Small intestine (tissue), 7 donors: ENCODE results near the gene LNX2. TPM values are rescaled to one million over a fixed set of nuclear protein-coding genes. Genes with fewer than 3 reads are reported as not detected.
A peak's percentile ranks its signal among the peaks of the same experiment; 100 is the strongest.

Source experiments
- DNase-seq, 2 donors: peaks; one replicate each; pipeline versions ENCODE4 v3.0.0 to v3.0.0-alpha.2; 2013
- FAIRE-seq: peaks from 2 replicates; lab custom pipeline; 2012; peaks lifted over from hg19 to GRCh38; lab: Jason Lieb, UNC
- H3K27ac ChIP-seq, 3 donors: one replicate each; pipeline ENCODE4 v1.5.1; 2013; ENCODE audit warnings: low read length in 2 of 3, mild to moderate bottlenecking in 2 of 3, control low read depth in 1 of 3, inconsistent platforms in 1 of 3, low read depth in 1 of 3, moderate library complexity in 1 of 3
- H3K27me3 ChIP-seq, 3 donors: one replicate each; pipeline ENCODE4 v1.6.1; 2013; ENCODE audit warnings: low read length in 3 of 3, inconsistent platforms in 1 of 3; ENCODE audit not compliant: control insufficient read depth in 3 of 3, insufficient read depth in 3 of 3
- H3K36me3 ChIP-seq, 3 donors: one replicate each; pipeline ENCODE4 v1.6.1; 2013; ENCODE audit warnings: low read length in 3 of 3, inconsistent platforms in 1 of 3, low read depth in 1 of 3, mild to moderate bottlenecking in 1 of 3, moderate library complexity in 1 of 3; ENCODE audit not compliant: control insufficient read depth in 3 of 3, insufficient read depth in 2 of 3
- H3K4me1 ChIP-seq, 3 donors: one replicate each; pipeline ENCODE4 v1.6.1; 2013; ENCODE audit warnings: low read length in 2 of 3, inconsistent platforms in 1 of 3, low read depth in 1 of 3, mild to moderate bottlenecking in 1 of 3, moderate library complexity in 1 of 3; ENCODE audit not compliant: control insufficient read depth in 3 of 3, insufficient read depth in 2 of 3
- H3K4me3 ChIP-seq, 3 donors: one replicate each; pipeline ENCODE4 v1.5.1; 2013; ENCODE audit warnings: low read length in 3 of 3, control low read depth in 1 of 3, inconsistent platforms in 1 of 3, low read depth in 1 of 3, mild to moderate bottlenecking in 1 of 3, moderate library complexity in 1 of 3
- H3K9me3 ChIP-seq, 2 donors: one replicate each; pipeline ENCODE4 v1.6.1; 2013; ENCODE audit warnings: low read depth in 1 of 2, low read length in 1 of 2; ENCODE audit not compliant: control insufficient read depth in 2 of 2, insufficient read depth in 1 of 2
- WGBS, 3 donors: extraction: QIAGEN DNeasy Blood & Tissue Kit; methylation state at CpG; one replicate each; pipeline ENCODE4 v1.1.7; 2013; 5-methylcytosine and 5-hydroxymethylcytosine counted together
- polyA plus RNA-seq, 4 donors: library from polyadenylated mRNA; stranded (reverse) in 3 of 4; unstranded in 1 of 4; fragments of 200-250 nt in 3 of 4; fragments of 120-200 nt in 1 of 4; gene quantifications; one replicate each; pipeline versions ENCODE4 v1.2.1 to v1.2.3, GENCODE V29; 2013
- donor health status: healthy with polysubstance abuse.
- donor health status: control.
- donor health status: control.
- donor health status: Bipolar disorder and iron deficiency.
- donor health status: healthy.

Gene LNX2
- polyA plus RNA-seq, 4 donors: 9.6 to 26.2 (median 18.2) TPM

DNA sequence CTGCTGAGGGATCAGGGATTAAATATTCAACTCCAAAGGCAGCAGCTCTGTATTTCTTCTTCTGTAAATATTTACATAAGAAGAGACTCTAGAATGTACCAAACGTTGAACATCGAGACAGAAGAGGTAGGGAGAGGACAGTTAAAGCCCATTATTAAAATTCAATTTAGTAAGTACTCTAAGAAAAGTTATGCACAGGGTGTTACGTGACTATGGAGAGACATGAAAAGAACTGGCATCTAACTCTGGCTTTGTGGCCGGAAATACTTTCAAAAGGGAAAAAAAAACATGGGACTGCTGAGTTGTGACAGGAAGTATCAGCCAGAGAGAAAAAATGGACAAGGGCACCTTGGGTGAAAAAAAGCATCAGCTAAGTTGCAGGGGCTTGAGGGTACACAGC, 36.7 kb downstream of the LNX2 start:
- no peak for DNase-seq
- Histone ChIP-seq H3K9me3 (no peaks in the 10 kb centered on the region), H3K4me1 (peaks cover 2 to 5% (median 4%) of the 10 kb centered on the region in 3 donors), H3K4me3 (no peak overlapping the region), H3K27me3 (no peaks in the 10 kb centered on the region), H3K27ac (no peak overlapping the region), H3K36me3 (peaks cover 0 to 4% (median 3%) of the 10 kb centered on the region in 3 donors)
- FAIRE-seq: no peak
- WGBS, 3 donors: 35 to 56% (median 52%) methylated on average over 4 of the region's 4 CpGs

DNA sequence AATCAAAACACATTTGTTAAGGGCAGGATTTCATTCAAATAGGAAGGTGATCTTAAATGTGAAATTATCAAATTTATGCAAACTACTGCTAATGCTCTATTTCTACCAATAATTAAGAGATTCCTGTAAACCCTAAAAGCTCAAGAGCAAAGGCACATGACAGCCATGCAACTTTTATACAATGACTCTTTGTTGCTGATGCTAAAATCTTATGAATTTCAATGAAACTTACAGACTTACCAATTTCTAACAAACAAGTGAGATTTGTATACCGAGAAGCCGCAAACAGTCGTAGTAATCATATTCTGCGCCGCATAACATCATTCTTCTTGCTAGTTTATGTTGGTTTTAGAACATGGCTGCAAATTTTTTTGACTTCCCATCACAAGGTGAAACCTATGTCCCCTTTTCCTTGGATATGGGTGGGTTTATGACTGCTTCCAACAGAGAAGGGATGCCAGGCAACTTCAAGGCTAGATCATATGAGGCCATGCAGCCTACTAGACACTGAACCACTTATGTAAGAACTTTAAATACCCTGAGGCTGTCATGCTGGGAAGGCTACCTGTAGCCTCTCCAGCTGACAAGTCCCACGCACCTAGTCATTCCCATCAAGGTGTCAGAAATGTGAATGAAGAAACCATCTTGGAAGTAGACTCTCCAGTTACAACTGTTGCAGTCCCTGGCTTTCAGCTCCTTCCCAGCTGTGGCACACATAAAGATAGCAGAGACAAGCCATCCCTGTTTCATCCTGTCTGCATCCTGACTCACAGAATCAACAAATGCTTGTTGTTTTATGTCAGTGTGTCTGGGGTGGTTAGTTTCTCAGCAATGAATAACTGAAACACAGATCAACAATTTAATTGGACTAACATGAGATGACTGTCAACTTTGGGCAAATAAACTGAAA, 42.0 kb downstream of the LNX2 start:
- Histone ChIP-seq H3K9me3 (no peaks in the 10 kb centered on the region), H3K4me1 (peaks cover 0 to 1% (median under 1%) of the 10 kb centered on the region in 3 donors), H3K27me3 (no peaks in the 10 kb centered on the region), H3K36me3 (peaks cover 0 to 11% (median 7%) of the 10 kb centered on the region in 3 donors), H3K4me3 (no peak overlapping the region), H3K27ac (no peak overlapping the region)
- FAIRE-seq: no peak
- WGBS, 3 donors: 94 to 98% (median 98%) methylated on average over 6 of the region's 6 CpGs
- no peak for DNase-seq

DNA sequence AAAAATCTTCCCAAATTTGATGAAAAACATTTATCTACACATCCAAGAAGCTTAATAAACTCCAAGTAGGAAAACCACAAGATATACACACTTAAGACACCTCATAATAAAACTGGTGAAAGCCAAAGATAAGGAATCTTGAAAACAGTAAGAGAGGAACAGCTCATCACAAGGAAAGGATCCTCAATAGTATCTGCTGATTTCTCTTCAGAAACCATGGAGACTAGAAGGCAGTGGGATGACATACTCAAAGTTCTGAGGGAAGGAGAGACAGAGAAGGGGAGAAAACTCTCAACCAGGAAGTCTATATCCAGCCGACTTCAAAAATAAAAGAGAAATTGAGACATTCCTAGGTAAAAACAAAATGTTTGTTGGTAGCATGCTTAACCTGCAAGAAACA, 45.7 kb downstream of the LNX2 start:
- no peaks in the 10 kb centered on the region for H3K9me3 ChIP-seq
- no peak for DNase-seq
- no peak overlapping the region for H3K27ac ChIP-seq
- no peaks in the 10 kb centered on the region for H3K27me3 ChIP-seq
- H3K4me3 ChIP-seq: no peak overlapping the region
- 94 to 97% (median 96%) methylated on average over 1 of the region's 1 CpG for WGBS, 3 donors
- peaks cover 0 to 3% (median 3%) of the 10 kb centered on the region in 3 donors for H3K4me1 ChIP-seq
- peaks cover 0 to 10% (median 10%) of the 10 kb centered on the region in 3 donors for H3K36me3 ChIP-seq
- FAIRE-seq: no peak

DNA sequence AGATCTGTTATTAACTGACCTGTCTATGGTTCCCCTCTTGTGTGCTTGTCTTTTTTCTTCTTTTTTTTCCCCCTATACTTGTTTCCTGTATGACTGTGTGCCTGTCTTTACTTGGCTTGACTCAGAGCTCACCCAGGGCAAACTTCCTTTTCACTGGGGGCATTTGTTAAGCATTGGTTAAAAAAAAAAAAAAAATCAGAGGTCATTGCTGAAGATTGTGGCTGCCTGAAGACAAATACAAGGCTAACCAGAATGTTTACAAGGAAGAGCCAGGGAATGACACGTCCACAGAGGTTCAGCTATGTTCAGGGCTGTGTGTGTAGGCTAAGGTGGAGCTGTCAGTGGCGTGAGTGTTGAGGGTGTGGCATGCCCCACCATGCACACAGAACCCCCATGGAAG, 47.1 kb downstream of the LNX2 start:
- H3K27ac ChIP-seq: no peak overlapping the region
- FAIRE-seq: no peak
- no peaks in the 10 kb centered on the region for H3K27me3 ChIP-seq
- peaks cover 0 to 3% (median 3%) of the 10 kb centered on the region in 3 donors for H3K4me1 ChIP-seq
- H3K9me3 ChIP-seq: no peaks in the 10 kb centered on the region
- no peak overlapping the region for H3K4me3 ChIP-seq
- no peak for DNase-seq
- 69 to 74% (median 71%) methylated on average over 2 of the region's 2 CpGs for WGBS, 3 donors
- peaks cover 3 to 10% (median 9%) of the 10 kb centered on the region in 3 donors for H3K36me3 ChIP-seq

DNA sequence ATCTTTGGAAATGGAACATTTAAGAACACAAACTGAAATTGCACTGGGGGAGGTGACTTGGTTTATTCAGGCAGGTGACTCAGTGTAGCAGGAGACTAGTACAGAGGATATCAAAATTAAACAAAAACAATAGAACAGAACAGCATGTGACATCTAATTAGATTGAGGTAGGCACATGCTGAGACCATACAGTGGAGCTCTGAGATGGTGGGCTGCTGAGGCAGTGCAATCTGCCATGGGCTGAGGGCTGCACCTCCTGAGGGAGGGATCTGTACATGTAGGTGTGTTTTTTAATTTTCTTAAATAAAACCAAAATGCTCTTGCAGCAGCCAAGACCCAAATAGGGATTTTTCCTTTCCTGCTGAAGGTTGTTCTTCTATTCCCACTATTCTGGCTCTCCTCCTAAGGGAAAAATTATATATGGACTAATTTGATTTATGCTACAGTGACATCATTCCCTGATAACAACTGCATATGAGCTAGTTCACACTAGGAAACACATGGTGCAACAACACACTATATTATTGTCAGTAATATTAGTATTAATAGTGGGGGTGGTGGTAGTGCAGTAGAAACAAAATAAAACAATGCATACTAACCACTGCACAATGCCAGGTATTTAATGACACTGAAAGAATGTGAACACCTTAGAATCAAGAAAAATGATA, 48.0 kb downstream of the LNX2 start:
- H3K4me1 ChIP-seq: peaks cover 0 to 3% (median 3%) of the 10 kb centered on the region in 3 donors
- H3K4me3 ChIP-seq: no peak overlapping the region
- peak overlapping the region in 1 of 3 donors; percentile 41 for H3K27ac ChIP-seq
- no peaks in the 10 kb centered on the region for H3K27me3 ChIP-seq
- DNase-seq: no peak
- H3K36me3 ChIP-seq: peaks cover 3 to 14% (median 13%) of the 10 kb centered on the region in 3 donors
- H3K9me3 ChIP-seq: no peaks in the 10 kb centered on the region
- FAIRE-seq: no peak

DNA sequence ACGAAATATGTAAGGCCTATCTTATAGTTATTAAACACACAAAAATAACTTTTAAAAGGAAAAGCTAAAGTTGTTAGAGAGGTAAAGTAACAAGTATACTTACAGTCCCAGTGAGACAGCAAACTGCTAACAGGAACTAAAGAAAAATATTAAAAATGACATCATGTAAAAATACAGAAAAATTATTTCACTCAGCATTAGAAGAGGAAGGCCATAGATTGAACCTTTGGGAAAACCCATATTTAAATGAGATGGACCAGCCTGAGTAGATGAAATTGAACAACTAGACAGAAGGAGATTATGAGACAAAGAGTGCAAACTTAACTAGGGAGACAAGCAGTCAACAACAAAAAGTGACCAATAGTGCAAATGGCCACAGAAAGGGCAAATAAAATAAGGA, 49.4 kb downstream of the LNX2 start:
- H3K36me3 ChIP-seq: peaks cover 5 to 22% (median 11%) of the 10 kb centered on the region in 3 donors
- no peaks in the 10 kb centered on the region for H3K9me3 ChIP-seq
- no peak overlapping the region for H3K27ac ChIP-seq
- DNase-seq (no peak), FAIRE-seq (no peak)
- WGBS, 3 donors: 75 to 91% (median 80%) methylated on average over 1 of the region's 1 CpG
- no peaks in the 10 kb centered on the region for H3K27me3 ChIP-seq
- no peak overlapping the region for H3K4me3 ChIP-seq
- H3K4me1 ChIP-seq: peaks cover 0 to 3% (median 3%) of the 10 kb centered on the region in 3 donors

DNA sequence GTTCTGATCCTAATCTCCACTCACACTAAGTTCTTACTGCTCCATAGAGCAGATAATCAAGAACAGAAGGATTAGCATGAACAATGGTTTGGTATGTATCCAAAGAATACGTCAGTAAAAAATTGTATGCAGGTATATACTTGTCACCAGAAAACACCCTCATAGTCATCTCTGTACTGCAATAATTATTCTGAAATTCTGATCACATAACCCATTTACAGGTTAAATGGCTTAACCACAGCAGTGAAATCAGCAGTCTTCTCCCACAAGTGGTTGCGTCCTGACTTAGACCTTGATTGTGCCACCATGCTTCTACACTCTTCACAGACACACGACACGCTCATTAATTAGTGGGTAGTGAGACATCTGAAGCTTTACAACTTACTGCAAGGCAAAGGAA, 50.9 kb downstream of the LNX2 start:
- H3K9me3 ChIP-seq: no peaks in the 10 kb centered on the region
- 86 to 93% (median 90%) methylated on average over 4 of the region's 4 CpGs for WGBS, 3 donors
- H3K27ac ChIP-seq: no peak overlapping the region
- peaks cover 0 to 3% (median 3%) of the 10 kb centered on the region in 3 donors for H3K4me1 ChIP-seq
- no peak for FAIRE-seq
- peaks cover 5 to 17% (median 11%) of the 10 kb centered on the region in 3 donors for H3K36me3 ChIP-seq
- H3K27me3 ChIP-seq: no peaks in the 10 kb centered on the region
- no peak overlapping the region for H3K4me3 ChIP-seq
- DNase-seq: no peak

DNA sequence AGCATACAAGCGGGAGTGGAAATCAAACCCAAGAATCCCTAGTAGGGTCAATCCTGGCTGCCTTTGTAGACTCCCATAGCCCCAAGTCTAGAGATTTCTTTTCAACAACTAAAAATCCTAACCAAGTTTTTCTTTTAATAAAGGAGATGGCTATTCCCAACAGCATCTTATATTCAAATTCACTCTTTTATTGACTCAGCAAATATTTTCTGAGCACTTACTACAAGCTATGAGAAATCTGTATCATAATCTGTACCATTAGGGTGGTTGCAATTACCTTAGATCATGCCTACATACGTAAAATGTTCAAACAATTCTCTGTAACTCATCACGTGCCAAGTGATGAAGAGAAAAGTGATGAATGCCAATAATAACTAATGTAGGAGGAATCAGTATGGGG, 54.5 kb downstream of the LNX2 start:
- Histone ChIP-seq H3K27ac (no peak overlapping the region), H3K4me3 (no peak overlapping the region), H3K9me3 (no peaks in the 10 kb centered on the region), H3K36me3 (peaks cover 8 to 19% (median 12%) of the 10 kb centered on the region in 3 donors), H3K27me3 (no peaks in the 10 kb centered on the region), H3K4me1 (no peaks in the 10 kb centered on the region)
- FAIRE-seq: no peak
- WGBS, 3 donors: 91 to 92% (median 92%) methylated on average over 3 of the region's 3 CpGs
- no peak for DNase-seq
